HG03520 (cell line): Measurements from ENCODE around the gene UVSSA.
"Not testable (repeated sequence)": the region's sequence is repeated elsewhere in the genome, so short reads cannot be mapped to it uniquely, and the experiment has no call there.

Experiments used
- ATAC-seq: cut with Tn5 transposase; IDR thresholded peaks from one replicate; pipeline ENCODE4 v1.9.1; 2021; ENCODE audit warnings: mild to moderate bottlenecking, moderate library complexity; ENCODE audit not compliant: unreplicated experiment

UVSSA gene

DNA sequence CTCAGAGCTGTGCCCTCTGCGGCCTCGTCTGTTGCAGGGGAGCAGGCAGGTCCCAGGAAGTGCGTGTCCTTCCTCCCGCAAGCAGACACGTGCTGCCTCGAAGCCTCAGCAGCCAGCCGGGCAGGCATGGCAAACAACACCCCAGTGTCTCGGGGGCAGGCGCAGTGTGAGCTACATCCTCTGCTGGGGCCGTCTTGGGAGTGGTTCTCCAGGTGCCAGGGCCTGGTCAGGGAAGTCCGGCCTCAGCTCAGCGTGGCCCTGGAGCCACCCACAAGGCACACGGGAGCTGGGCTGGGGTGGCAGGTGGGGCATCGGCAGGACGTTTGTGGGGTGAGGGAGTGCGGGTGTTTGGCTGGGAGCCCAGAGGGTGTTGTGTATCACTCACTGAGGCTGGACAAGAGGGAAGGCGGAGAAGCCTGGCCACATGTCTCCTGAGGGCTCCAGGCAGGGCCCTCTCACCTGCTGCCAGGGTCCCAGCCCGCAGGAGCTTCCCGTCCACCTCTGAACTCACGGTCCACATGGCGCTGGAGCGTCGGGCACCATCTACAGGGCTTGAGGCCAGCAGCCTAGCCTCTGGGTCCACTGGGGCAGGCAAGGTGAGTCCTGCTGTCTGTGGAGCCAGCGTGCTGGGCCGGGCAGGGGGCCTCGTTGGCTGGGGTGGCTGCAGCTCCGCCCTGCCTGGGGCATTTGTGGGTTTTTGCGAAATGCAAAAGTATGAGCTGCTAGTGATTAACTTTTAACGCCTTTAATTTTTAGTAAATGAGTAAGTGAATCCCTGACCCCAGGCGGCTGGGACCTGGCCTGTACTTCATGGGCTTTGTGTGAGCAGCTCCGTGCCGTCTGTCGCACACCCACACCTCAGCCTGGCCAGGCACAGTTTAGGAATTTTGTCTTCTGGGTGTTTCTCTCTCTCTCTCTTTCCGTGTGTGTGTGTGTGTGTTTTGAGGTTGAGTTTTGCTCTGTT is 17.3 kb upstream of the UVSSA start:
- no peak for ATAC-seq

DNA sequence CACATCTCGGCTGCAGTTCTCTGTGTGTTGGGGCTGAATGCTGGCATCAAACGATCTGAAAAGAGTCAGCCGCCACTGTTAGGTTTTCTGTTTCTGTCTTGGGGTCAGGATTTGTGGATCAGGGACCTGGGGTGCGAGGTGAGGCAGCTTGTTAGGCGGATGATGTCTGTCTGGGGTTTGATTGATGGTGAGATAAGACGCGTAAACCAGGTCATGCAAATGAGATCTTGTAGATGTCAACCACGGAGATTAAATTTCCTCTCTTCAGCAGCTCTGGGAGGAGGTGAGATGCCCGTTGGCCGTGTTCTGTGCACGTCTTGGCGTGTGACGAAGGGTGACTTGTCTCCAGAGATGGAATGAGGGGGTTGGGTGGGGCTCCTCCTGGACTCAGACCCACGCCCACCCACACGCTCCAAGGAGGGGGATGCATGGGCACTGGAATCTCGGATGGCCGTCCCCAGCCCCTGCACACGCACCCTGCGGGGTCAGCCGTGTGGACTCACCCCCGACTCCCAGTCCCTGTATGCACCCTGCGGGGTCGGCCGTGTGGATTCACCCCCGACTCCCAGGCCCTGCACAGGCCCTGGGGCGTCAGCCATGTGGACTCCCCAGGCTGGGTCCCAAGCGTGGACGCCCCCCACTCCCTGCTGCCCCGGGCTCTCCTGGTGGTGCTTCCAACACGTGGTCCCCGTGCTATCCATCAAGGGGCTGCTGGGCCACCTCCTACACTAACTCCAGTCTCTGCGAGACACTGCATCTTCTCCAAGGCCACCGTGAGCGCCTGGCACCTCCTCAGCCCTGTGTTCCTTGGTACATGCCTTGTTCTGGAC is 16.0 kb upstream of the UVSSA start:
- no peak for ATAC-seq

DNA sequence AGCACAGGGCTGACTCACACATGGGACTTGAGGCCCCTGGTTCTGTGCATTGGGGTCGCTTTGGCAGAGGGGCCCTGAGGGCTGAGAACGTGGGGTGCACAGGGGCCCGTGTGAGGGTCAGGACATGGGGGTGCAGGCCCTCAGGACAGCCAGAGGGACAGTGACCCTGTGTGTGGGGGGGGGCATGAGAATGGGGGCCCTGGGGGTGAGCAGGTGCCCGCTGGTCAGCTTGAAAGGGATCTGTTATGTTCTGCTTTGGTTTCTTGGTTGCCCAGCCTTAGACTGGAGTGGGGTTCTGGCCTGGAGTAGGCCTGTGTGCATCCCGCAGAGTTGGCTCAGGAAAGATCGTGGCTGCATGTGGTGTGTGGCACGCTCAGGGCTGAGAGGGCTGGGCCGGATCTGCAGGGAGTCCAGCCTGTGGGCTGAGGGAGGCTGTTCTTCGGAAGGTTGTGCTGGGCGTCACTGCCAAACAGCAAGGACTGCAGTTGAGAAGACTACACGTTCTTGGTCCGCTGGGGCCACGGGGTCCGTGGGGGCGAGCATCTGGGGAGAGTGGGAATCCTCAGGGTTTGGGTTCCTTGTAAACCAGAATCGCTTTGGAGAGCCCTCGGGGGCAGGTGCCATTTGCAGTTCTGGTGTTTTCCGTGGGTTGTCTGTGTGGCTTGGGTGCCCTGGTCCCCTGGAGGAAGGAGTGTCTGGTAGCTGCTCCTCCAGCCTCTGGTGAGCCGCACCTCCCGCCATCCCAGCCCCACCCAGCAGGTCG is 15.2 kb upstream of the UVSSA start:
- no peak for ATAC-seq

DNA sequence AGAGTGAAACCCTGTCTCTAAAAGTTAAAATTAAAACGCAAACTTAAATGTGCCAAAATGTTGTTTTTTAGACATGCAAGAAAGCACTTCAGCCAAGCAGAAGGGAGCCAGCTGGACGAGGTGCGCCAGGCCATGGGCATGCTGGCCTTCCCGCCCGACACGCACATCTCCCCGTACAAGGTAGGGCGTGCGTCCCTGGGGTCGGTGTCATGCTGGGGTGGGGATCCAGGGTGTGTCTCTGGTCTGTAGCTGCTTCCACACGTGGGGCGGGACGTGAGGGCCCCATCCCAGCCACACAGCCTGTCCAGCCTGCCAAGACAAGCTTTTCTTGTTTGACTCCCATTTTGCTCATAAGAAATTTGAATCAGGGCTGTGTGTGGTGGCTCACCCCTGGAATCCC is 14.3 kb upstream of the UVSSA start:
- no peak for ATAC-seq

DNA sequence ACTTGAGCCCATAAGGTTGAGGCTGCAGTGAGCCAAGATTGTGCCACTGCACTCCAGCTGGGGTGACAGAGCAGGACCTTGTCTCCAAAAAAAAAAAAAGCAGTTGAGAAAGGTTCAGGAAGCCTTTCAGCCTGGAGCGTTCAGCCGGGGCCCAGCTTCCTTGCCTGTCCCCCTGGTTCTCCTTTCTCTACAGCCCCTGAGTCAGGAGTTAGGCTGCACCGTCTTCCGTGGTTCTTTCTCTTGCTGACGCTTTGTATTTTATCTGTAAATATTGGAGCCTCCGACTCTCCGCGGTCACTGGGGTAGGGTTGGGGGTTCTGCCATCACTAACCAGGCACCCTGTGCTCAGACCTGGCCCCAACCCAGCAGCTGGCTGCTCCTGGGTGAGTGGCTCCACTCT is 13.8 kb upstream of the UVSSA start:
- ATAC-seq = no peak

DNA sequence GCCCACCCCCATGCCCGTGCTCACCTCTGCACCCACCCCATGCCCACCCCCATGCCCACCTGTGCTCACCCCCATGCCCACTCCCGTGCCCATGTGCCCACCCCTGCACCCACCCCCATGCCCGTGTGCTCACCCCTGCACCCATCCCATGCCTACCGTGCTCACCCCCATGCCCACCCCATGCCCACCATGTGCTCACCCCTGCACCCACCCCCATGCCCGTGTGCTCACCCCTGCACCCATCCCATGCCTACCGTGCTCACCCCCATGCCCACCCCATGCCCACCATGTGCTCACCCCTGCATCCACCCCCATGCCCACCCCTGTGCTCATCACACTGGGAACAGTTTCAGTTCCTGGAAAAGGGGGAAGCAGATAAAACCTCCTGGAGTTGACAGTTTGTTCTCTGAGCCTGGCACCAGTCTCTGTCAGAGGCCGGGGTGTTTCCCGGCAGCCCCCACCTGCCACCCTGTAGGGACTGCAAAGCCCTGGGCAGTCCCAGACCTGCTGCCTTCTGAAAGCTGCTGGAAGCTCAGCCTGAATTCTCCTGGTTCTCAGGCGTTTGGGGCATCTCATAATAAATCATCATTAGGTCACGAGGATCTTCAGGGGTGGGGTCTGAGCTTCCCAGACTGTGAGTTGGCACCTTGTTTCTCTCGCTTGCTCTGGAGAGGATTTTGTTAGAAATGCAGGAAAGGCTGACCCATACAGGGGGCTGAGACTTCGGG is 13.0 kb upstream of the UVSSA start:
- not testable (repeated sequence) for ATAC-seq

DNA sequence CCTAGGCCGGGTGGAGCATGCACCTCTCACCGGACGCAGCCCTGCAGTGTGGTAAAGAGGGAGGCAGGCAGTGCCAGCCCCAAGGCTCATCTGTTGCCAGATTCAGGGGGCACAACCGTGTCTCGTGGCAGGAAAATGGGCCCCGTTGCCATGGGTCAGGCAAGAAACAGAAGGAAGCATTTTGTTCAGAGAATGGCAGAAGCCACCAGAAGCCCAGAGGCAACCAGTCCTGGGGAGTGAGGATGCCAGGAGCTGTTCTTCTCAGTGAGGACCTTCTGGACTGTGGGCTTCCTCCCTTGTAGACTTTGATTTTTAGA is 12.5 kb upstream of the UVSSA start:
- no peak for ATAC-seq

DNA sequence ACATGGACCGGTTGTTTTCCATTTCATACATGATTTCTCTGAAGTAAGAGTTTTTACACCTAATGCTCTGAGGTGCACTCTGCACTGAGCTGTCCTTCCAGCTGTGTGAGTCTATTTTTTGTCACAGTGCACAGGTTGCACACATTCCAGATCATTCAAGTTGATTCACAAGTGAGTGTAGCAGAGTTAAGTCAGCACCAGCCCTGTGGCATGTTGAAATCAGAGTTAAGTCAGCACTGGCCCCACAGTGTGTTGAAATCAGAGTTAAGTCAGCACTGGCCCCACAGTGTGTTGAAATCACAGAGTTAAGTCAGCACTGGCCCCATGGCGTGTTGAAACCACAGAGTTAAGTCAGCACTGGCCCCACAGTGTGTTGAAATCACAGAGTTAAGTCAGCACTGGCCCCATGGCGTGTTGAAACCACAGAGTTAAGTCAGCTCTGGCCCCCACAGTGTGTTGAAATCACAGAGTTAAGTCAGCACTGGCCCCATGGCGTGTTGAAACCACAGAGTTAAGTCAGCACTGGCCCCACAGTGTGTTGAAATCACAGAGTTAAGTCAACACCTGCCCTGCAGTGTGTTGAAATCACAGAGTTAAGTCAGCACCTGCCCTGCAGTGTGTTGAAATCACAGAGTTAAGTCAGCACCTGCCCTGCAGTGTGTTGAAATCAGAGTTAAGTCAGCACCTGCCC is 11.7 kb upstream of the UVSSA start:
- not testable (repeated sequence) for ATAC-seq

DNA sequence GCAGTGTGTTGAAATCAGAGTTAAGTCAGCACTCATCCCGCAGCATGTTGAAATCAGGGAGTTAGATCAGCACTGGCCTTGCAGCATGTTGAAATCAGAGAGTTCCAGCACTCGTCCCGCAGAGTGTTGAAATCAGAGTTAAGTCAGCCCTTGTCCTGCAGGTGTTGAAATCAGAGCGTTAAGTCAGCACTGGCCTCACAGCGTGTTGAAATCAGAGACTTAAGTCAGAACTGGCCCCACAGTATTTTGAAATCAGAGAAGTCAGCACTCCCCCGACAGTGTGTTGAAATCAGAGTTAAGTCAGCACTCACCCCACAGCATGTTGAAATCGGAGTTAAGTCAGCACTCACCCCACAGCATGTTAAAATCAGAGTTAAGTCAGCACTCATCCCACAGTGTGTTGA is 10.9 kb upstream of the UVSSA start:
- ATAC-seq = no peak

DNA sequence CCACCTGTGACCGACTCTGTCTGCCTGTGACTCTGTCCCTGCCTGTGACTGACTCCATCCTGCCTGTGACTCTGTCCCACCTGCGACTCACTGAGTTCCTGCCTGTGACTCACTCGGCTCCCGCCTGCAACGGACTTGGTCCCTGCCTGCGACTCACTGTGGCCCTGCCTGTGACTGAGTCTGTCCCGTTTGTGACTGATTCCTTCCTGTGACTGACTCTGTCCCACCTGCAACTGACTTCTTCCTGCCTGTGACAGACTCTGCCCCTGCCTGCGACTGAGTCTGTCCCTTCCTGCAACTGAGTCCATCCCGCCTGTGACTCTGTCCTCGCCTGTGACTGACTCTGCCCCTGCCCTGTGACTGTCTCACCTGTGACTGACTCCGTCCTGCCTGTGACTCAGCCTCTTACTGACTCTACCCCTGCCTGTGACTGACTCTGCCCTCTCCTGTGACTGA is 9.6 kb upstream of the UVSSA start:
- no peak for ATAC-seq

DNA sequence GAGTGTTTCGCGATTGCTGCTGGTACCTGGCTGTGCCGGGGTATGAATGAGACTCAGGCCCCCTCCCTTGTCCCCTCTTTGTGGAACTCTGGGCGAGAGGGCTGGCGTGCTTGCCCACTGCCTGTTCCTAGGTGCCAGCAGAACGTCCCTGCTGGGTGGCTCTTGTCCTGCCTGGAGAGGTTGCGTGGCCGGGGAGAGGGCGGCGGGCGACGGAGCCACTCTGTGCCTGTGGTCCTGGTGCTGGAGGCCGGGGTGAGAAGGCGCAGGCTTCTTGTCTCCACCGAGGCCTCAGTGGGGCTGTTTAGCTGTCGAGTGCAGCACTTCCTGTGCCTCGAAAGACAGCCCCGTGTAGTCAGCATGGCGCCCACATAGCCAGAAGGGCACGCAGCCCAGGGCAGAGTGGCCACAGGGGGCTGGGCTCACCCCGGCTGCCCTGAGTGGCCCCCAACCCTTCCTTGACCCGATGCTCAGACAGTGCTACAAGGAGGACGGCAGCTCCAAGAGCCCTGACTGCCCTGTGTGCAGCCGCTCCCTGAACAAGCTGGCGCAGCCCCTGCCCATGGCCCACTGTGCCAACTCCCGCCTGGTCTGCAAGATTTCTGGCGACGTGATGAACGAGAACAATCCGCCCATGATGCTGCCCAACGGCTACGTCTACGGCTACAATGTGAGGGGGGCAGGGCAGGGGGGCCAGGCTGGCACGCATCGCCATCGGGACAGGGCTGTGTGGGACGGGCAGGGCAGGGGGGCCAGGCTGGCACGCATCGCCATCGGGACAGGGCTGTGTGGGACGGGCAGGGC is 8.9 kb upstream of the UVSSA start:
- ATAC-seq = no peak

DNA sequence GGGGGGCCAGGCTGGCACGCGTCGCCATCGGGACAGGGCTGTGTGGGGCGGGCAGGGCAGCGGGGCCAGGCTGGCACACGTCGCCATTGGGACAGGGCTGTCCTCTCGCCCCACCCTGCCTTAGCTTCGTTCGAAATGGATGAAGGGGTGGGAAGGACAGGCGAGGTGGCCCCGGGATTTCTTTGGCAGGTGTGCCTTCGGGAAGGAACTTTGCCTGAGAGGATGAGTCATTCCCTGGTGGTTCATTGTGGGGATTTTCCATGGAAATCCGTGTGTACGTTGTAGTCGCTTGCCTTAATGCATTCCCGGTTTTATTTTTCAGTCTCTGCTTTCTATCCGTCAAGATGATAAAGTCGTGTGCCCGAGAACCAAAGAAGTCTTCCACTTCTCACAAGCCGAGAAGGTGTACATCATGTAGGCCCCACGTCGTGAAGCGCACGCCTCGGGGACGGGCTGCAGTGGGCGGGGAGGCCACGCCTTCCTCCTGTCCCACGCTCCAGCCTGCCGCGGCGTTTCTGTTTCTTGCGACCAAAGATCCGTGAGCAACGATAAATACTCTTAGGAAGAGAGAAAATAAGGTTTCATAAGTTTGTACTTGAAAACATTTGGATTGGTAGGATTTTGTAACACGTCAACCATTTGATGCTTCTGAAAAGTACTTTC is 8.1 kb upstream of the UVSSA start:
- no peak for ATAC-seq

DNA sequence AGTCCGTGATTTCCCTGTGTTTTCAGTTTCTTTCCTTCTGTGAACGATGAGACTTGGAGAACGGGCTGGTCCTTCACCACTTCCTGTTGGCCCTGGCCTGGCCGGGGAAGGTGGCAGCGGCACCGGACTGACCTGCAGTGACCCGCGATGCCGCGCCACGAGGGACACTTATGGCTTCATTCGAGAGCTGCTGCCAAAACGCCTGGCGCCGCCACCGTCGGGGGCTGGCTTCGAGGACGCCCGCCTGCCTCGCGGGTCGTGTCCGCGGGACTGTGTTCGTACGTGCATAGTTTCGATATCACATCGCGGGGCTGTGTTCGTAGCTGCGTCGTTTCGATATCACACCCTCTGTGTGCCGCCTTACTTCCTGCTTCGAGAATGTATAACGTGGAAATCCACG is 7.5 kb upstream of the UVSSA start:
- no peak for ATAC-seq

DNA sequence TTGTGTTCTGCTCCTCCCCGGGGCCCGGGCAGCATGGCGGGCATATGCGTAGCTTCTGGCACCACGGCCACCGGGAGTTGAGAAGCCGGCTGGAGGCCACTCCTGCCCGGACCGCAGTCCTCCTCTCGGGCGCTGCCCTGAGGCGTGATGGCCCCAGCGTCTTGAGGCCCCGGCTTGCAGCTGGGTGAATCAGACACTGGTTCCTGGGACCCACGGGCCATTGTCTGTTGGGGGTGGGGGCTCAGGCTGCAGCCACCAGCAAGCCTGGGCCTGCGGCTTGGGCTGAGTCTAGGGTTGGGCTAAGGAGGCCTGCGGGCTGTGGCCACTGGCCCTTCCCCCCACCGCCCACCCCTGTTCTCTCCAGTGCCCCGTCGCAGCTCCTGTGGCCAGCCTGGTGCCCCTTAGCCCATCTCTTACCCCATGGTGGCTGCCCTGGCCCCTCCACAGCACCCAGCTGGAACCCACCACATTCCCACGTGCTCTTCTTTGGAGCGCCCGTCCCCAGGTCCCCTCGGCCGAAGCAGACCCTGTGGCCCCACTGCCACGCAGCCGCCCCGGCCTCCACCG is 6.7 kb upstream of the UVSSA start:
- no peak for ATAC-seq

DNA sequence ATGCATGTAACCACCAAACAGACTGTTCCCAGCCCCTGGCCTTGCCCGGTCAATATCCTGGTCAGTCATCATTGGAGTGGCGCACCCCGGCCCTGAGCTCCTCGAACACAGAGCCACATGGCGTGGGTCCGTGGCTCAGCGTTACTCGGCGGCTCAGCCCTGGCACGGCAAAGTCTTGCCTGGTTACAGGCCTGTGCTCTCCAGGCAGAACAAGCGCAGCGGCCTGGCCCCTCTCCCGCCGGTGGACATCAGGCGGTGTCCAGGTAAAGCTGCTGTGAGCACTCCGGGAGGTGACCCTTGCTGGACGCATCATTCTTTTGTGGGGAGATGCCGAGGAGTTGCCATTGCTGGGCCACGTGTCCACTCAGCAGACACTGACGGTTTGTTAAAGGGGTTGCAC is 6.1 kb upstream of the UVSSA start:
- ATAC-seq = no peak

DNA sequence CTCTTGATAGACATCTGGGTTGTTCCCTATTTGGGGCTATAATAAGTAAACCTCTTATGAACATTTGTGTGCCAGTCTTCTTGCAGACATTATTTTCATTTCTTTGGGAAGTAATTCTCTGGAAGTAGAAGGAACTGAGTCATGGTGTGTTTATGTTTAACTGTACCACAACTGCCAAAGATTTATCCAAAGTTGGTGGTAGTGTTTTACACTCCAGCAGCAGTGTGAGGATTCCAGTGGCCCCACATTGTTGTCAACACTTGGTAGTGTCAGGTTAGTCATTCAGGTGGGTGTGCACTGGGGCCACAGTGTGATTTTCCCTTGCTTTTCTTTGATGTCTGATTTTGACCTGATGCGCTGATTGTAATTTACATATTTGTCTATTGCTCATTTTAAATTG is 5.0 kb upstream of the UVSSA start:
- ATAC-seq = no peak

DNA sequence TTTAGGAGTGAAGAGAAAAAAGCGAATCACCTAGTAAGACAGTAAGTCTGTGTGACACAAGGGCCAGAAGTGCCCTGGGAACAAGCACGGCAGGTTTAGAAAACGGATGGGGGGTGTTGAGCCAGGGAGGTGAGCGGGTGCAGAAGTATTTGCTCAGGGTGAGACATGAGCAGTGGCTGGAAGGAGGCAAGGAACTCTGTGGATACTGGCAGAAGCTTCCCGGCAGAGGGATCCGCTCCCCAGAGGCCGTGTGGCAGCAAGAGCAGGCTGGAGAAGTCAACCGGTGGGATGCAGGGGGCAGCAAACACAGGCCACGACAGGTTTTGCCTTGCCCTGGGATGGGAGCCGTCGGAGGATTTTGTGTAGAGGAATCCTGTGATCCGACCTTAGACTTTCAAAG is 2.3 kb upstream of the UVSSA start:
- no peak for ATAC-seq
